Neural progenitor cell (in vitro differentiated cells): ENCODE results near the gene LTBP3. TPM values are rescaled to one million over a fixed set of nuclear protein-coding genes. Genes with fewer than 3 reads are reported as not detected.

Experiments used
- DNase-seq: peaks from one replicate; pipeline ENCODE4 v3.0.0-alpha.2; 2016; ENCODE audit warnings: low spot score
- H2AFZ ChIP-seq: fragments of 200-600 bp; sonication (generic); replicated peaks from 2 replicates; pipeline ENCODE4 v1.6.1; 2016; ENCODE audit warnings: antibody characterized with exemption
- H3F3A ChIP-seq: fragments of 200-600 bp; sonication (generic); 2 replicates; pipeline ENCODE4 v1.6.1; 2016; ENCODE audit warnings: antibody characterized with exemption, low read depth
- H3K27ac ChIP-seq: fragments of 200-600 bp; sonication (generic); 2 replicates; pipeline ENCODE4 v1.5.1; 2016; ENCODE audit warnings: mild to moderate bottlenecking
- H3K27me3 ChIP-seq: fragments of 200-600 bp; sonication (generic); 2 replicates; pipeline ENCODE4 v1.6.1; 2016; ENCODE audit warnings: mild to moderate bottlenecking, moderate library complexity
- H3K36me3 ChIP-seq: fragments of 200-600 bp; sonication (generic); 2 replicates; pipeline ENCODE4 v1.5.1; 2016
- H3K4me1 ChIP-seq: fragments of 200-600 bp; sonication (generic); 2 replicates; pipeline ENCODE4 v1.6.1; 2016; ENCODE audit warnings: mixed run types
- H3K4me2 ChIP-seq: fragments of 200-600 bp; sonication (generic); 2 replicates; pipeline ENCODE4 v1.6.1; 2016
- H3K4me3 ChIP-seq: fragments of 200-600 bp; sonication (generic); 2 replicates; pipeline ENCODE4 v1.5.1; 2016
- H3K79me2 ChIP-seq: fragments of 200-600 bp; sonication (generic); 2 replicates; pipeline ENCODE4 v1.6.1; 2016; ENCODE audit warnings: low read depth
- H3K9ac ChIP-seq: fragments of 200-600 bp; sonication (generic); 2 replicates; pipeline ENCODE4 v1.6.1; 2016
- H3K9me3 ChIP-seq: fragments of 200-600 bp; sonication (generic); 2 replicates; pipeline ENCODE4 v1.5.1; 2016; ENCODE audit warnings: low read depth
- H4K20me1 ChIP-seq: fragments of 200-600 bp; sonication (generic); 2 replicates; pipeline ENCODE4 v1.6.1; 2016; ENCODE audit warnings: low read depth
- H3K27ac Mint-ChIP-seq: 3 replicates; pipeline ENCODE4 v1.8.0; 2021; ENCODE audit warnings: mixed read lengths
- H3K27me3 Mint-ChIP-seq: 2 replicates; pipeline ENCODE4 v1.8.0; 2022; ENCODE audit warnings: low read depth, mild to moderate bottlenecking, inconsistent platforms, moderate library complexity, mixed read lengths; ENCODE audit not compliant: insufficient read depth
- H3K36me3 Mint-ChIP-seq: 3 replicates; pipeline ENCODE4 v1.8.0; 2021; ENCODE audit warnings: mixed read lengths
- H3K4me1 Mint-ChIP-seq: 3 replicates; pipeline ENCODE4 v1.8.0; 2021; ENCODE audit warnings: mixed read lengths
- H3K4me3 Mint-ChIP-seq: 3 replicates; pipeline ENCODE4 v1.8.0; 2021; ENCODE audit warnings: mild to moderate bottlenecking, moderate library complexity, mixed read lengths
- H3K9me3 Mint-ChIP-seq: 3 replicates; pipeline ENCODE4 v1.8.0; 2020; ENCODE audit warnings: mixed read lengths
- EZH2 ChIP-seq: fragments of 200-600 bp; sonication (generic); IDR thresholded peaks from 2 replicates; pipeline ENCODE4 v1.6.1; 2017; ENCODE audit warnings: antibody characterized with exemption, mild to moderate bottlenecking, moderate library complexity
- EZH2phosphoT487 ChIP-seq: fragments of 200-600 bp; sonication (generic); IDR thresholded peaks from 2 replicates; pipeline ENCODE4 v1.6.1; 2017; ENCODE audit warnings: antibody characterized with exemption
- total RNA-seq: library from RNA; depleted of rRNA; stranded (reverse); fragments of >200 nt; gene quantifications from 2 replicates; pipeline ENCODE4 v1.2.3, GENCODE V29; 2015; ENCODE audit warnings: low replicate concordance
- TF ChIP-seq, protein P1 (sequence below): fragments of 200-600 bp; sonication (generic); IDR thresholded peaks from 2 replicates; pipeline ENCODE4 v1.5.1; 2017; ENCODE audit warnings: antibody characterized with exemption, mild to moderate bottlenecking

Gene LTBP3
- total RNA-seq, 1 donor from 2014 or later = 1.2 TPM

DNA sequence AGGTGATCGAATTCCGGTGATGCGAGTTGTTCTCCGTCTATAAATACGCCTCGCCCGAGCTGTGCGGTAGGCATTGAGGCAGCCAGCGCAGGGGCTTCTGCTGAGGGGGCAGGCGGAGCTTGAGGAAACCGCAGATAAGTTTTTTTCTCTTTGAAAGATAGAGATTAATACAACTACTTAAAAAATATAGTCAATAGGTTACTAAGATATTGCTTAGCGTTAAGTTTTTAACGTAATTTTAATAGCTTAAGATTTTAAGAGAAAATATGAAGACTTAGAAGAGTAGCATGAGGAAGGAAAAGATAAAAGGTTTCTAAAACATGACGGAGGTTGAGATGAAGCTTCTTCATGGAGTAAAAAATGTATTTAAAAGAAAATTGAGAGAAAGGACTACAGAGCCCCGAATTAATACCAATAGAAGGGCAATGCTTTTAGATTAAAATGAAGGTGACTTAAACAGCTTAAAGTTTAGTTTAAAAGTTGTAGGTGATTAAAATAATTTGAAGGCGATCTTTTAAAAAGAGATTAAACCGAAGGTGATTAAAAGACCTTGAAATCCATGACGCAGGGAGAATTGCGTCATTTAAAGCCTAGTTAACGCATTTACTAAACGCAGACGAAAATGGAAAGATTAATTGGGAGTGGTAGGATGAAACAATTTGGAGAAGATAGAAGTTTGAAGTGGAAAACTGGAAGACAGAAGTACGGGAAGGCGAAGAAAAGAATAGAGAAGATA is 59.0 kb downstream of the LTBP3 start, which contains the start of gene MALAT1:
TSS of gene MALAT1 (plus strand) at position 69 of the 736 bp plus-strand sequence.
- no peak within 1 kb of the TSS for H3K27ac Mint-ChIP-seq
- peak; percentile 97 for DNase-seq
- TF ChIP-seq EZH2phosphoT487 = no peak
- TF ChIP-seq, protein P1, sequence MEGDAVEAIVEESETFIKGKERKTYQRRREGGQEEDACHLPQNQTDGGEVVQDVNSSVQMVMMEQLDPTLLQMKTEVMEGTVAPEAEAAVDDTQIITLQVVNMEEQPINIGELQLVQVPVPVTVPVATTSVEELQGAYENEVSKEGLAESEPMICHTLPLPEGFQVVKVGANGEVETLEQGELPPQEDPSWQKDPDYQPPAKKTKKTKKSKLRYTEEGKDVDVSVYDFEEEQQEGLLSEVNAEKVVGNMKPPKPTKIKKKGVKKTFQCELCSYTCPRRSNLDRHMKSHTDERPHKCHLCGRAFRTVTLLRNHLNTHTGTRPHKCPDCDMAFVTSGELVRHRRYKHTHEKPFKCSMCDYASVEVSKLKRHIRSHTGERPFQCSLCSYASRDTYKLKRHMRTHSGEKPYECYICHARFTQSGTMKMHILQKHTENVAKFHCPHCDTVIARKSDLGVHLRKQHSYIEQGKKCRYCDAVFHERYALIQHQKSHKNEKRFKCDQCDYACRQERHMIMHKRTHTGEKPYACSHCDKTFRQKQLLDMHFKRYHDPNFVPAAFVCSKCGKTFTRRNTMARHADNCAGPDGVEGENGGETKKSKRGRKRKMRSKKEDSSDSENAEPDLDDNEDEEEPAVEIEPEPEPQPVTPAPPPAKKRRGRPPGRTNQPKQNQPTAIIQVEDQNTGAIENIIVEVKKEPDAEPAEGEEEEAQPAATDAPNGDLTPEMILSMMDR = no peak
- no peak for TF ChIP-seq EZH2
- Histone ChIP-seq H4K20me1 (peaks cover 52% of the 10 kb centered on the region), H3K9me3 (no peaks in the 10 kb centered on the region), H3K79me2 (peaks cover 97% of the 10 kb centered on the region), H3K36me3 (peaks cover 50% of the 10 kb centered on the region), H3F3A (peaks cover 75% of the 10 kb centered on the region), H3K27ac (peak within 1 kb of the TSS; percentile 100), H3K9ac (peak within 1 kb of the TSS; percentile 100), H3K4me2 (peak within 1 kb of the TSS; percentile 98), H2AFZ (peak within 1 kb of the TSS; percentile 75), H3K27me3 (no peaks in the 10 kb centered on the region), H3K4me1 (peaks cover 11% of the 10 kb centered on the region), H3K4me3 (peak within 1 kb of the TSS; percentile 93)
- H3K9me3 Mint-ChIP-seq = peaks cover 4% of the 10 kb centered on the region
- H3K4me1 Mint-ChIP-seq = peaks cover 23% of the 10 kb centered on the region
- H3K4me3 Mint-ChIP-seq = no peak within 1 kb of the TSS
- peaks cover 5% of the 10 kb centered on the region for H3K36me3 Mint-ChIP-seq
- H3K27me3 Mint-ChIP-seq = peaks cover 13% of the 10 kb centered on the region

DNA sequence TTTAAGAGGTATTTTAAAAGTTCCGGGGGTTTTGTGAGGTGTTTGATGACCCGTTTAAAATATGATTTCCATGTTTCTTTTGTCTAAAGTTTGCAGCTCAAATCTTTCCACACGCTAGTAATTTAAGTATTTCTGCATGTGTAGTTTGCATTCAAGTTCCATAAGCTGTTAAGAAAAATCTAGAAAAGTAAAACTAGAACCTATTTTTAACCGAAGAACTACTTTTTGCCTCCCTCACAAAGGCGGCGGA is 59.5 kb downstream of the LTBP3 start:
- TF ChIP-seq EZH2phosphoT487 (no peak), EZH2 (no peak)
- TF ChIP-seq, protein P1 = no peak
- DNase-seq = no peak
- peak overlapping the region; percentile 100 for H3K9ac ChIP-seq
- peaks cover 47% of the 10 kb centered on the region for H4K20me1 ChIP-seq
- peaks cover 26% of the 10 kb centered on the region for H3K4me1 Mint-ChIP-seq
- H3K27ac Mint-ChIP-seq = no peak overlapping the region
- H3K79me2 ChIP-seq = peaks cover 97% of the 10 kb centered on the region
- peaks cover 16% of the 10 kb centered on the region for H3K4me1 ChIP-seq
- H3K27me3 Mint-ChIP-seq = peaks cover 14% of the 10 kb centered on the region
- H3K27me3 ChIP-seq = no peaks in the 10 kb centered on the region
- H3K27ac ChIP-seq = peak overlapping the region; percentile 100
- H3K36me3 ChIP-seq = peaks cover 45% of the 10 kb centered on the region
- H3K9me3 ChIP-seq = no peaks in the 10 kb centered on the region
- H3K36me3 Mint-ChIP-seq = peaks cover 2% of the 10 kb centered on the region
- peak overlapping the region; percentile 93 for H3K4me3 ChIP-seq
- peaks cover 4% of the 10 kb centered on the region for H3K9me3 Mint-ChIP-seq
- H2AFZ ChIP-seq = peak overlapping the region; percentile 75
- peaks cover 71% of the 10 kb centered on the region for H3F3A ChIP-seq
- peak overlapping the region; percentile 98 for H3K4me2 ChIP-seq
- H3K4me3 Mint-ChIP-seq = no peak overlapping the region

DNA sequence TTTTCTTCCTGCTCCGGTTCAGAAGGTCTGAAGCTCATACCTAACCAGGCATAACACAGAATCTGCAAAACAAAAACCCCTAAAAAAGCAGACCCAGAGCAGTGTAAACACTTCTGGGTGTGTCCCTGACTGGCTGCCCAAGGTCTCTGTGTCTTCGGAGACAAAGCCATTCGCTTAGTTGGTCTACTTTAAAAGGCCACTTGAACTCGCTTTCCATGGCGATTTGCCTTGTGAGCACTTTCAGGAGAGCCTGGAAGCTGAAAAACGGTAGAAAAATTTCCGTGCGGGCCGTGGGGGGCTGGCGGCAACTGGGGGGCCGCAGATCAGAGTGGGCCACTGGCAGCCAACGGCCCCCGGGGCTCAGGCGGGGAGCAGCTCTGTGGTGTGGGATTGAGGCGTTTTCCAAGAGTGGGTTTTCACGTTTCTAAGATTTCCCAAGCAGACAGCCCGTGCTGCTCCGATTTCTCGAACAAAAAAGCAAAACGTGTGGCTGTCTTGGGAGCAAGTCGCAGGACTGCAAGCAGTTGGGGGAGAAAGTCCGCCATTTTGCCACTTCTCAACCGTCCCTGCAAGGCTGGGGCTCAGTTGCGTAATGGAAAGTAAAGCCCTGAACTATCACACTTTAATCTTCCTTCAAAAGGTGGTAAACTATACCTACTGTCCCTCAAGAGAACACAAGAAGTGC is 60.0 kb downstream of the LTBP3 start:
- Histone ChIP-seq H3K4me1 (peaks cover 20% of the 10 kb centered on the region), H2AFZ (peak overlapping the region; percentile 75), H3K9me3 (no peaks in the 10 kb centered on the region), H3K9ac (peak overlapping the region; percentile 100), H3K36me3 (peaks cover 40% of the 10 kb centered on the region), H4K20me1 (peaks cover 43% of the 10 kb centered on the region), H3K79me2 (peaks cover 97% of the 10 kb centered on the region), H3K27me3 (no peaks in the 10 kb centered on the region), H3K4me3 (peak overlapping the region; percentile 93), H3K27ac (peak overlapping the region; percentile 100), H3K4me2 (peak overlapping the region; percentile 98), H3F3A (peaks cover 71% of the 10 kb centered on the region)
- Mint-ChIP-seq H3K36me3 (no peaks in the 10 kb centered on the region), H3K27me3 (peaks cover 11% of the 10 kb centered on the region), H3K4me3 (no peak overlapping the region), H3K4me1 (peaks cover 31% of the 10 kb centered on the region), H3K27ac (no peak overlapping the region), H3K9me3 (peaks cover 4% of the 10 kb centered on the region)
- TF ChIP-seq, protein P1 = no peak
- TF ChIP-seq EZH2phosphoT487 (no peak), EZH2 (no peak)
- peak; percentile 78 for DNase-seq
